COR-L47 (cell line): ENCODE data around the gene GOLGA8F.
"Not testable (repeated sequence)": the region's sequence is repeated elsewhere in the genome, so short reads cannot be mapped to it uniquely, and the experiment has no call there.

Experiments used
- DNase-seq: peaks from one replicate; lab custom pipeline; 2025; lab: John Stamatoyannopoulos, UW

Gene GOLGA8F

DNA sequence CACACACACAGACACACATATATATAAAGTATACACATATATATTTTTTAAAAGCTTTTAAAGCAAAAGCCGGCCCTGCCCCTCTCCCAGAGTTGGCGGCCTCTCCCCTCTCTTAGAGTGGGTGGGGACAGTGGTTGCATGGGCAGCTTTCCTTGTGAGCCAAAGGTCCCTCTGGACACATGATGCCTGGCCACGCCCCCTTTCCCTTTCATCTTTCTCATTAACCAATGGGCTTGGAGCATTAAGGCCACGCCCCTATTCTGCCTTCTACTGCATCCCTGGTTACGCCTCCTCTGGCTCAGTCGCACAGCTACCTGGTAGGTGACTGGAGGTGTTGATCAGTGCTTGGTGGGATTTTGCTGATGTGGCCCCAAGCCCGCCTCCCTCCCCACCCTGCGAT, at the start of gene GOLGA8F:
TSS of gene GOLGA8F (plus strand) at position 301 of the 400 bp plus-strand sequence. CDS start at position 399, 98 bp downstream.
- DNase-seq = not testable (repeated sequence)

DNA sequence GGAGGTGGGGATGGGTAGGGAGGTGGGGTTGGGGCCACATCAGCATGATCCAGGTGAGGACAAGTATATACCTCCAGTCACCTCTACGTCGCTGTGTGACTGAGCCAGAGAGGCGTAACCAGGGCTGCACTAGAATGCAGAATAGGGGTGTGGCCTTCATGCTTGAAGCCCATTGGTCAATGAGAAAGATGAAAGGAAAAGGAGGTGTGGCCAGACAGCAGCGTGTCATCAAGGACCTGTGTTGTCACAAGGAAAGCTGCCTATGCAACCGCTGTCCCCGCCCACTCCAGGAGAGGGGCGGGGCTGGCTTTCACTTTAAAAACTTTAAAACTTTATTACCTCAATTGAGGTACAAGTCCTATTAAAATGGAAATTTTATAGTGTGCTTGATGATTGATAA, 20.5 kb upstream of the GOLGA8F start, which contains the start of gene GOLGA6L24:
TSS of gene GOLGA6L24 (minus strand) at position 101 of the 400 bp plus-strand sequence. CDS start at position 40, 61 bp downstream.
- not testable (repeated sequence) for DNase-seq

DNA sequence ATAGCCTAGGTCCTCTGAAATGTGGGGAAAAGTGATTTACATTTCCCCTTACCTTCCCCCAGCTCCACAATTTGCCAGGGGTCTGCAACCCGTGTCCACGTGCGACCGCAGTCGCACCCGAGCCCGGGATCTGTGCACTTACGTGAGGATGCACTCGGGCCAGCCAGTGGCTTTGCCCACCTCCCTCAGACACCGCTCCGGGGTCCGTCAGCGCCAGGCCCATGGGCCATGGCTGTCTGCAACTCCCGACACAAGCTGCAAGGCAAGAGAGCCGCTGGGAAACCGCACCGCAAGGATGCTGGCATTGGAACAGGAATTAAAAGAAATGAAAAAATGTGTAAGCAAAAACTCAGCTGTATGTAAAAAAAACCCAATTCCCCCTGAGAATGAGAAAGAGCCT, 13.0 kb upstream of the GOLGA8F start:
- not testable (repeated sequence) for DNase-seq

GRCh38 chr15:28380053-28380452, 1.6 kb downstream of the GOLGA8F start:
- DNase-seq = not testable (repeated sequence)

- not testable (repeated sequence) for DNase-seq
These were observed 17.6 kb downstream of the GOLGA8F start for GRCh38 chr15:28396022-28396421.

GRCh38 chr15:28402774-28403435, 24.4 kb downstream of the GOLGA8F start:
- not testable (repeated sequence) for DNase-seq

DNA sequence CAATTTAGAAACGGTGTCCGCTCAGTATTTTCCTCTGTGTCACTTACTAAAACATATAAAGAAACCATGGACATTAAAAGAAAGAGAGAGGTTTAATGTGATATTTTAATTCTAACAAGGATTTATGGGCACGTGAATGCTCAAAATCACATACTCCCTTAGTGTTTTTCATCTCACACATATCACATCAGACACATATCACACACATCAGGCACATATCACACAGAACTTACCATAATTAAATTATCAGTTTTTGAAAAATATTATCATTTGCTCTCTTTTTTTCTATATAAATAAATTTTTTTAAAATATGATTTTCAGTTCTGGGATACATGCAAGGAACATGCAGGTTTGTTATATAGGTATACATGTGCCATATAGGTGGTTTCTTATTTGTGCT, 42.0 kb downstream of the GOLGA8F start:
- DNase-seq = not testable (repeated sequence)

DNA sequence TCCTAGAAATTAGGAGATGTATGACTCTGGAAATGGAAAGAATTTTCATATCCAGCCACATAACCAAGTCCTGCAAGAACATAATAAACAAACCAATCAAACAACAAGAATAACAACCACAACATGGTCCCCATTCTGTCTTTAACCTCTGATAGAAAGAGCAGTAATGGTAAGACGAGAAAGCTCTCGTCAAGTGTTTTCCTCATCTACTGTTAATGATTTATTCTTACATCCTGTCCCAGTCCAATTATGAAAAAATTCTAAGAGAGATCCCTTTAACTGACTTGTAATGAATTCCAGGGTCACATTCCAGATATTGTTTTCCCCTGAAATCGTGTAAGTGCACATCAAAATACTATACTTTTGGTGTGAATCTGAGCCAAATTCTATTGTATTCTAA, 57.1 kb downstream of the GOLGA8F start:
- not testable (repeated sequence) for DNase-seq
